Activated T-cell treated with anti-CD3 and anti-CD28 coated beads for 24 hours (primary cell): ENCODE data around the gene ZNF891.

Experiments used
- DNase-seq: peaks from one replicate; pipeline ENCODE4 v3.0.0-alpha.2; 2020; ENCODE audit warnings: low read depth

Gene ZNF891

GRCh38 chr12:133130038-133130807 lies at the start of gene ZNF891, which contains the start of gene ZNF10:
Gene ZNF891 (minus strand): TSS chr12:133130274. CDS start chr12:133121918, 8,356 bp downstream.
Gene ZNF10 (plus strand): TSS chr12:133130627. CDS start chr12:133144493, 13,866 bp downstream.
- DNase-seq: peak; percentile 97

GRCh38 chr12:133174901-133175300 lies 44.8 kb upstream of the ZNF891 start:
- DNase-seq: no peak

DNA sequence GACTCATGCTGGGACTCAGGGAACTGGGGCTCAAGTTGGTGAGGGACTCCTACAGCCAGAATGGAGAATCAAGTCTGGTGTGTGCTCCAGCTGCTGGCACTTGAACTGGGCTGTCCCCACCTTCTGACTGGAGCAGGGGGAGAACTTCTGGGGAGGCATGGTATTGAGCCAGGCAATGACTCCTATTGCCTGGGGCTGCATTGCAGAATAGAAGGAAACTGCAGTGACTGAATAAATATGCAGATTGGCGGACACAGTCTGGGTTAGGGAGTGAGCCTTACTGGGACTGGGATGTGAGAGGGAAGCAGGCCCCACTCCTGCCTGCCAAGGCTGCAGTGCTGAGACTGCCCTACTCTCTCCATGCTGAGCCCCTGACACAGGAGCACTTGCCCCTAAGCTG lies 42.4 kb upstream of the ZNF891 start:
- DNase-seq: no peak

DNA sequence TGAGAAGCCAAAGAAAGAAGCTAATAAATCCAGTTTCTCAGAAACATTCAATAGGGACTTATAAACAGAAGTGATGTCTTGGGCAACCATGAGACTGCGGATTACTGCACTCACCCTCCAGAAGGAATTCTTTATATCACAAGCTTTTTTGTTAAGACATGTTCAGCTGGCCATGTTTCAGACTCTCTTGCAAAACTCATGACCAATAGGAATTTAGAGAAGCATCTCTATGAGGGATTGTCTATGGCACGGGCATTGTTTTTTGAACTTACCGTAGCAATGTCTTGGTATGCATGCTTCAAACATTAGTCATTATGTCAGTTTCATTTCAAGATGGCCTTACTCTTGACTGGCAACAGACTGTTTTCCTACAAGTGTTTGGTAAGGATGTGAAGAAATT lies 35.7 kb upstream of the ZNF891 start:
- DNase-seq: no peak

DNA sequence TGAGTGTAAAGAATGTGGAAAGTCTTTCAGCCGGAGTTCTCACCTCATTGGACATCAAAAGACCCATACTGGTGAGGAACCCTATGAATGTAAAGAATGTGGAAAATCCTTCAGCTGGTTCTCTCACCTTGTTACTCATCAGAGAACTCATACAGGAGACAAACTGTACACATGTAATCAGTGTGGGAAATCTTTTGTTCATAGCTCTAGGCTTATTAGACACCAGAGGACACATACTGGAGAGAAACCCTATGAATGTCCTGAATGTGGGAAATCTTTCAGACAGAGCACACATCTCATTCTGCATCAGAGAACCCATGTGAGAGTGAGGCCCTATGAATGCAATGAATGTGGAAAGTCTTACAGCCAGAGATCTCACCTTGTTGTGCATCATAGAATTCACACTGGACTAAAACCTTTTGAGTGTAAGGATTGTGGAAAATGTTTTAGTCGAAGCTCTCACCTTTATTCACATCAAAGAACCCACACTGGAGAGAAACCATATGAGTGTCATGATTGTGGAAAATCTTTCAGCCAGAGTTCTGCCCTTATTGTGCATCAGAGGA lies 26.1 kb upstream of the ZNF891 start:
- DNase-seq: no peak

GRCh38 chr12:133145981-133146380 lies 15.9 kb upstream of the ZNF891 start:
- DNase-seq: no peak

- DNase-seq: no peak
These were observed 5.7 kb upstream of the ZNF891 start for GRCh38 chr12:133135747-133136146.

DNA sequence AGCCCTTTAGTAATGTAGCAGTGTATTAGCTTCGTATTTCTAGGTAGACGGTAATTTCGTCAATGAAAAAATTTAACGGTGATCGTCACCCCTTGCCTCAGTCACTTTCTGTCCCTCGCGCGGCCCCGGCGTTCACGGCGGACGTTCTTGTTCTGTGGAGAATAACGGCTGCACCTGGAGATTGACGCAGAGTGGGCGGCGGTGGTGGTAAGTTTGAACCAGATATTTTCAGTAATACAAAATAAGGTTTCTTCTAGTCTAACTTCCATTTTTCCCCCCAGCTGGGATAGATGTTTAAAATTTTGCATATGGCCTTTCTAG lies 694 bp upstream of the ZNF891 start:
- DNase-seq: no peak

DNA sequence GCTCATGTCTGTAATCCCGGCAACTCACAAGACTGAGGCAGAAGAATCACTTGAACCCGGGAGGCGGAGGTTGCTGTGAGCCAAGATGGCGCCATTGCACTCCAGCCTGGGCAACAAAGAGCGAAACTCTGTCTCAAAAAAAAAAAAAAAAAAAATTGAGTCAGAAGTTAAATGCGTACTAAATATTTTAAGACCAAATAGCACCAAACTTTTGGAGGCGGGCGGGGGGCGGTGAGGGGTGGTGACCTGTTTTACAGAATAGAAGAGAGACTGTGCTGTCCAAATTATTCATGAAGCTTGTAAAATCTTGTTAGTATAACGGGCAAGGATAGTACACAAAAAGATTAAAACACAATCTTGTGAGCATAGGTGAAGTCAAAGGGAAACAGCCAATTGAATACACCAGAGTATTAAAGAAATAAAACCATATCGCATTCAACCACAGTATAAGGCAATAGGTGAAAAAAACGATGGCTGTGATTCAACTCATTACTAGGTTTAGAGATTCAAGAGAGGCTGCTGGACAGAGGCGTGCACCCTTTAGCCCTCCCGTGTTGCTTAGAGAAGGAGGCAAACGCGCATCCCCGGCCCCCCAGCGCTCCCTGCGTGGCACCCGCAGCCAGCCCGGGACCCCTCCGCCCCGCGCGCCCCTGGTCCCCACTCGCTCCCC lies 571 bp downstream of the ZNF891 start:
- no peak for DNase-seq

- no peak for DNase-seq
These were observed 5.4 kb downstream of the ZNF891 start for GRCh38 chr12:133124674-133125073.

DNA sequence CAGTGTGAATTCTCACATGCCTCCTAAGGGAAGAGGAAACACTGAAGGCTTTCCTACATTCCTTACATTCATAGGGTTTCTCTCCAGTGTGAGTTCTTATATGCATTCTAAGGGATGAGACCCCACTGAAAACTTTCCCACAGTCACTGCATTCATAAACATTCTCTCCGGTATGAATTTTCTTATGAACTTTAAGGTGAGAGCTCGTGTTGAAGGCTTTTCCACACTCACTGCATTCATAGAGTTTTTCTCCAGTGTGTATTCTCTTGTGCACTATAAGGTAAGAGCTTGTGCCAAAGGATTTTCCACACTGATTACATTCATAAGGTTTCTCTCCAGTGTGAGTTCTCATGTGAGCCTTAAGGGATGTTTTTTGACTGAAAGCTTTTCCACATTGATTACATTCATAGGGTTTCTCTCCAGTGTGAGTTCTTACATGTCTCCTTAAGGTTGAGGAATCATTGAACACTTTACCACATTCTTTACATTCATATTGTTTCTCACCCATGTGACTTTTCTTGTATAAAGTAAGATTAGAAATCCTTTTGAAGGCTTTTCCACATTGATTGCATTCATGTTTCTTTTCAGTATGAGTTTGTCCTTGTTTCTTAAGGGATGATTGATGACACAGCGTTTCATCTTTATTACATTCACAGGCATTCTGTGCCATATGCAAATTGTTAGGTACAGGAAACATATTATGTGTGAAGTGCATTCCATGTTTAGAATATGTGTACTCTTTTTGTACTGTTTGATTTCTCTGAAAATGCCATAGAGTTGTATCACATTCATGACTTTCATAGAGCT lies 9.5 kb downstream of the ZNF891 start:
- no peak for DNase-seq

- no peak for DNase-seq
These were observed 21.9 kb downstream of the ZNF891 start for GRCh38 chr12:133108150-133108549.

DNA sequence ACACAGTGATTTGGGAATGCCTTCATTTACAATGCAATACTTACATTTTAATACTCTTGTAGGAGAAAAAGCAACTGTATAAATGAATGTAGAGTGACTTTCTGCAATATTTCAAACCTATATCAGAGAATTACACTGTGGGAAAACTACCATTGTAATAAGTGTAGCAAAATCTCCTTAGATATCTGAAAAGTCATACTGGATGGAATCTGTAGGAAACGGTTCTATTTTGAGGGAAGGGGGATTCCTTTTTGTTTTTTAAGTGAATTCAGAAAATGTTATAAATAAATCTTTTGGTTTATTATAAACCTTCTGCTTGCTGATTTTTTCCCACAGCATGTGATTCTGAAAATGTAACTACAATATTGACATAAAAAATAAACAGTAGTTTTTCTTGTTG lies 23.0 kb downstream of the ZNF891 start:
- no peak for DNase-seq

DNA sequence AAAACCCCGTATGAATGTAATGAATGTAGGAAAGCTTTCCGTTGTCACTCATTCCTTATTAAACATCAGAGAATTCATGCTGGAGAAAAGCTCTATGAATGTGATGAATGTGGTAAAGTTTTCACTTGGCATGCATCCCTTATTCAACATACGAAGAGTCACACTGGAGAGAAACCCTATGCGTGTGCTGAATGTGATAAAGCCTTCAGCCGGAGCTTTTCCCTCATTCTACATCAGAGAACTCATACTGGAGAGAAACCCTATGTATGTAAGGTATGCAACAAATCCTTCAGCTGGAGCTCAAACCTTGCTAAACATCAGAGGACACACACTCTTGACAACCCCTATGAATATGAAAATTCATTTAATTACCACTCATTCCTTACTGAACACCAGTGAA lies 23.8 kb downstream of the ZNF891 start:
- no peak for DNase-seq

- DNase-seq: no peak
These were observed 24.5 kb downstream of the ZNF891 start for GRCh38 chr12:133105620-133106019.

- DNase-seq: no peak
These were observed 46.7 kb downstream of the ZNF891 start for GRCh38 chr12:133083345-133083744.

DNA sequence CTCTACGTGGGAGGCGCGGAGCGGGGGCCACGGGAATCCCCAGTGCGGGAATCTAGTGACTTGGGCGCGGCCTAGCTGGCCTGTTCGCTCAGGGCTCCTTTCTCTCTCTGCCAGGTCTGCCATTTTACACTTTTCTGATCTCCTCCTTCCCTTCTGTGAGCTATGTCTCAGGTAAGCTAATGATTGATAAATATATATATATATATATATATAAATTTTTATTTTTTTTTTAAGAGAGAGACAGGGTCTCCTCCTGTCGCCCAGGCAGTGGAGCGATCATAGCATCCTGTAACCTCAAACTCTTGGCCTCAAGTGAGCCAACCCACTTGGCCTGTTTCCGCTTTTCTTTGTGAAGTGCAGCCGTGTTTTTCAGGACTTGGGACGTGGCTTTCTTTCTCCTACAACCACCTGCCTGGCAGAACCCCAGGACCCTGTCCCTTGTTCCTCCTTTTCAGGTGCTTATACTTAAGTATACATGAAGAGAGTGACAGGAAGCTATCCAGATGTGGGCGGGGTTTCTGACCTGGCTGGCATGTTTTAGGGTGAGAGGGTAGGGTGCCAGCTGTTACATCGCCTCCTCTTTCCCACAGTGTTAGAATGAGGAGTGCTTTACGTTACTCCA lies 48.8 kb downstream of the ZNF891 start:
- no peak for DNase-seq

DNA sequence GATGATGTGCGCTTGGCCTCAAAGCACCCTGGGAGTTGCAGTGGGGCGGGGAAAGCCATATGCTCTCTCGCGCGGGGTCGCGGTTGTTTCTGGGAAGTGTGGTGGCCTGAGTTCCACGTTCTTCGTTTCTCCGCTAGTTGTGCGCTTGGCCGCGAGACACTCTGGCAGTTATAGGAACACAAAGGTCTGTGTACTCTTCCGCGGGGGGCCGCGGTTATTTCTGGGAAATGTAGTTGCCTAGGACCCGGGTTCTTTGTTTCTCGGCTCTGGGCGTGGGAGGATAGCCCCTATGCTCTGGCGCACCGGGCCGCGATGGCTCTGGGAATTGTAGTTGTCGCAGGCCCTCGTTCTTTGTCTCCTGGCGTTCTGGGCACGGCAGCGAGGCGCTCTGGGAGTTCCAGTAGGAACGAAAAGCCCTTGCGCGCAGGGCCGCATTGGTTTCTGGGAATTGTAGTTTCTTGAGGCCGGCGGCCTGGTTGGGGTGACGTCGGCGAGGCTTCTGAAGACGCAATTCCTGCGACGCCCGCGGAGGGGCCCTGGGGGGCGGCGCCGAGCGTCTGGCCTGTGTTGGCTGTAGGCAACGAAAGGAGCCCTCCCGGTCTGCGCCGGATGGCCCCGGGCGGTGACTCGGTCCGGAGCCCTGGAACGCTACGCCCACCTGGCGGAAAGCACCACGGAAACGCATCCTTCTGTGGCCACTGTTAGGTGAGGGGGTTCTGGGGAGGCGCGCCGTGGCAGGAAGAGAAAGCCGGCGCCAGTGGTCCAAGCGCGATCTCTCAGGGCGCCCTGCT lies 49.5 kb downstream of the ZNF891 start, which contains the start of gene ZNF140:
ZNF140 (plus strand) TSS at position 556 of the 791 bp plus-strand sequence. CDS start 398 bp downstream, outside the sequence.
- DNase-seq: peak; percentile 91

GRCh38 chr12:133080026-133080367 lies 50.1 kb downstream of the ZNF891 start:
- DNase-seq: peak; percentile 95

DNA sequence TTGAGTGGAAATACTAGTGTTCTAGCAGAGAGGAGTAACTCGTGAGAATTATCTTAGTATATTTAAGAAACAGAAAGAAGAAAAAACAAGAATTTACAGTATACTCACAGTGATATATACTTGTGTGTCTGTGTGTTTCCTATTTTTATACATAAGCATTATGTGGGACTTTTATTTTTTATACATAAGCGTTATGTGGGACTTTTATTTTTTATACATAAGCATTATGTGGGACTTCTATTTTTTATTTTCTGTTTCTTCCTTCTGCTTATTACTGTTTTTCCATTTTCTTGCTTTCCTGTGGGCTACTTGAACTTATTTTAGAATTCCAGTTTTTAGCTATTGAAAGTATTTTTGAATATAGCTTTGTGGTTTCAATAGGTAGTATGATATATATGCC lies 56.2 kb downstream of the ZNF891 start:
- no peak for DNase-seq

DNA sequence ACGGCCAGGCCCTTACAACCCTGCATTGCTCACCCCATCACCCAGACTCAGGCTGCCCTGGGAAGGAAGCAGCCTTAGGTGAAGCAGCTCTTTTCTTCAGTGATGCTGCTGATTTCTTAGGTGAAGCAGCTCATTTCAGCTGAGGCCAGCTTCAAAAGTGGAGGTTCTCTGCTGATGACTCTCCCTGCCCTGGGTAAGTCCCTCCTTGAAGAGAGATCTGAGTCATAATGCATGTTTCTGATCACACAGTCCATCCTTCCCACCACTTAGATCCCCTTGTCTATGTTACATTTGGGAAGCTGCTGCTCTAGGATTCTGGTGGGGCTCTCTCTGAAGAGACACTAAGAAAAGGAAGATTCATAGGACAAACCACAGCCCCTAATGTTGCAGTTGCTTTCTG lies 66.5 kb downstream of the ZNF891 start:
- no peak for DNase-seq
